H1 (cell line): ENCODE results near the gene TEX11. TPM values are rescaled to one million over a fixed set of nuclear protein-coding genes. Genes with fewer than 3 reads are reported as not detected.

Source experiments
- CTCF ChIA-PET: fragments of 300-600 bp; sonication (Branson Sonifier 250); formaldehyde crosslinking; loops from one replicate; lab custom pipeline; 2021; ENCODE audit not compliant: partially characterized antibody; lab: Charles Lee
- POLR2A ChIA-PET: fragments of 300-600 bp; sonication (Branson Sonifier 250); formaldehyde crosslinking; loops from one replicate; lab custom pipeline; 2021; ENCODE audit warnings: inconsistent platforms; ENCODE audit not compliant: partially characterized antibody; lab: Charles Lee
- DNase-seq, 2 experiments: peaks; one replicate each; pipeline versions ENCODE4 v3.0.0 to v3.0.0-alpha.2; 2010 to 2022; ENCODE audit warnings: low spot score in 2 of 2, low read depth in 1 of 2, mixed read lengths in 1 of 2
- FAIRE-seq: peaks from 2 replicates; lab custom pipeline; 2011; peaks lifted over from hg19 to GRCh38; lab: Jason Lieb, UNC
- H2AFZ ChIP-seq: 2 replicates; pipeline ENCODE4 v1.8.1; 2012; ENCODE audit warnings: low read length, inconsistent platforms
- H2AK5ac ChIP-seq: 2 replicates; pipeline ENCODE4 v1.6.1; 2013; ENCODE audit warnings: low read depth, low read length
- H2BK120ac ChIP-seq: replicated peaks from 2 replicates; pipeline ENCODE3; 2013; ENCODE audit warnings: low read depth, low read length, inconsistent platforms
- H2BK12ac ChIP-seq: 2 replicates; pipeline ENCODE4 v1.6.1; 2013; ENCODE audit warnings: low read depth, low read length
- H2BK15ac ChIP-seq: 2 replicates; pipeline ENCODE4 v1.6.1; 2013; ENCODE audit warnings: low read length
- H2BK20ac ChIP-seq: 2 replicates; pipeline ENCODE4 v1.6.1; 2013; ENCODE audit warnings: low read length
- H2BK5ac ChIP-seq: 2 replicates; pipeline ENCODE4 v1.6.1; 2013; ENCODE audit warnings: low read depth, low read length
- H3K14ac ChIP-seq: 2 replicates; pipeline ENCODE4 v1.6.1; 2013; ENCODE audit warnings: inconsistent platforms; ENCODE audit not compliant: insufficient read length
- H3K18ac ChIP-seq: 2 replicates; pipeline ENCODE4 v1.6.1; 2013; ENCODE audit warnings: low read length; ENCODE audit errors: extremely low read depth
- H3K23ac ChIP-seq: 2 replicates; pipeline ENCODE4 v1.6.1; 2013; ENCODE audit warnings: inconsistent platforms; ENCODE audit not compliant: insufficient read length
- H3K23me2 ChIP-seq: 2 replicates; pipeline ENCODE4 v1.6.1; 2013; ENCODE audit warnings: low read depth, low read length
- H3K27ac ChIP-seq: 2 replicates; pipeline ENCODE4 v1.6.1; 2011; ENCODE audit warnings: low read depth, low read length, inconsistent platforms
- H3K27me3 ChIP-seq, 4 experiments: replicated peaks in 1 of 4; 1 replicate in 1 of 4; 2 replicates in 3 of 4; pipeline versions ENCODE4 v1.6.1 to v1.8.1; 2011 to 2013; ENCODE audit warnings: low read length in 3 of 4, mild to moderate bottlenecking in 3 of 4, inconsistent platforms in 2 of 4, mixed read lengths in 2 of 4, moderate library complexity in 1 of 4; ENCODE audit not compliant: control insufficient read depth in 3 of 4, insufficient read depth in 3 of 4; ENCODE audit errors: extremely low read depth in 1 of 4
- H3K36me3 ChIP-seq, 4 experiments: 2 replicates each; pipeline versions ENCODE4 v1.6.1 to v1.8.1; 2011 to 2013; ENCODE audit warnings: mild to moderate bottlenecking in 4 of 4, low read length in 3 of 4, moderate library complexity in 2 of 4, control low read depth in 1 of 4, inconsistent platforms in 1 of 4; ENCODE audit not compliant: insufficient read depth in 4 of 4, control insufficient read depth in 2 of 4
- H3K4ac ChIP-seq: replicated peaks from 2 replicates; pipeline ENCODE3; 2013; ENCODE audit warnings: low read length, low read depth, mixed read lengths, inconsistent platforms; ENCODE audit not compliant: insufficient read length
- H3K4me1 ChIP-seq, 4 experiments: replicated peaks in 1 of 4; 1 replicate in 1 of 4; 2 replicates in 3 of 4; pipeline versions ENCODE4 v1.6.1 to v1.8.1; 2011 to 2013; ENCODE audit warnings: low read length in 3 of 4, inconsistent platforms in 2 of 4, mixed read lengths in 1 of 4; ENCODE audit not compliant: insufficient read depth in 4 of 4, control insufficient read depth in 3 of 4
- H3K4me2 ChIP-seq, 2 experiments: 2 replicates each; pipeline versions ENCODE4 v1.6.1 to v1.8.1; 2011 to 2013; ENCODE audit warnings: low read depth in 2 of 2, low read length in 2 of 2, control low read depth in 1 of 2, inconsistent platforms in 1 of 2, mild to moderate bottlenecking in 1 of 2; ENCODE audit not compliant: insufficient read depth in 1 of 2
- H3K4me3 ChIP-seq, 4 experiments: fragments of 200-600, 300-600 bp in 1 of 4; sonication (generic), shearing (Covaris generic), sonication (Bioruptor Twin) in 1 of 4; 2 replicates each; pipeline versions ENCODE4 v1.5.1 to v1.8.1; 2011 to 2016; ENCODE audit warnings: low read length in 4 of 4, low read depth in 3 of 4, control low read depth in 2 of 4, inconsistent platforms in 2 of 4, mild to moderate bottlenecking in 2 of 4, mixed read lengths in 1 of 4, moderate library complexity in 1 of 4; ENCODE audit not compliant: insufficient read depth in 2 of 4; ENCODE audit errors: extremely low read depth in 1 of 4
- H3K56ac ChIP-seq: replicated peaks from 2 replicates; pipeline ENCODE3; 2013; ENCODE audit warnings: low read depth, mild to moderate bottlenecking, mixed read lengths, low read length, inconsistent platforms; ENCODE audit not compliant: insufficient read length
- H3K79me1 ChIP-seq: 2 replicates; pipeline ENCODE4 v1.6.1; 2013; ENCODE audit warnings: low read depth, low read length, control low read depth
- H3K79me2 ChIP-seq, 2 experiments: 2 replicates each; pipeline versions ENCODE4 v1.6.1 to v1.8.1; 2012 to 2013; ENCODE audit warnings: low read length in 2 of 2, mild to moderate bottlenecking in 2 of 2, inconsistent platforms in 1 of 2; ENCODE audit not compliant: insufficient read depth in 2 of 2, control insufficient read depth in 1 of 2
- H3K9ac ChIP-seq, 4 experiments: replicated peaks in 1 of 4; 1 replicate in 1 of 4; 2 replicates in 3 of 4; pipeline versions ENCODE4 v1.6.1 to v1.8.1; 2011 to 2013; ENCODE audit warnings: low read depth in 3 of 4, low read length in 3 of 4, control low read depth in 2 of 4, mild to moderate bottlenecking in 2 of 4, moderate library complexity in 2 of 4, inconsistent platforms in 1 of 4; ENCODE audit errors: extremely low read depth in 1 of 4
- H3K9me3 ChIP-seq, 2 experiments: 2 replicates each; pipeline versions ENCODE4 v1.6.1 to v1.8.1; 2012 to 2013; ENCODE audit warnings: mild to moderate bottlenecking in 2 of 2, moderate library complexity in 2 of 2, control low read depth in 1 of 2, inconsistent platforms in 1 of 2, low read depth in 1 of 2, low read length in 1 of 2, mixed read lengths in 1 of 2; ENCODE audit not compliant: insufficient read depth in 2 of 2
- H4K20me1 ChIP-seq, 2 experiments: replicated peaks in 1 of 2; 2 replicates each; pipeline versions ENCODE3 to v1.8.1; 2011 to 2013; ENCODE audit warnings: inconsistent platforms in 2 of 2, low read length in 2 of 2, mild to moderate bottlenecking in 1 of 2; ENCODE audit not compliant: insufficient read depth in 2 of 2, control insufficient read depth in 1 of 2
- H4K5ac ChIP-seq: 2 replicates; pipeline ENCODE4 v1.6.1; 2013; ENCODE audit warnings: low read length, low read depth, mixed read lengths, inconsistent platforms; ENCODE audit not compliant: insufficient read length
- H4K8ac ChIP-seq: 2 replicates; pipeline ENCODE4 v1.8.0; 2013; ENCODE audit warnings: mild to moderate bottlenecking, moderate library complexity, low read length, inconsistent platforms; ENCODE audit not compliant: insufficient read depth; ENCODE audit errors: extremely low read depth
- H4K91ac ChIP-seq: replicated peaks from 2 replicates; pipeline ENCODE3; 2013; ENCODE audit warnings: low read length, mixed read lengths, inconsistent platforms; ENCODE audit not compliant: insufficient read length
- RAD21 ChIP-seq, 2 experiments: IDR thresholded peaks in 1 of 2; conservative IDR thresholded peaks in 1 of 2; 2 replicates each; pipeline ENCODE4 v1.6.1; 2011; ENCODE audit warnings: low read depth in 2 of 2, low read length in 2 of 2, improper control_type of control experiment in 1 of 2, inconsistent platforms in 1 of 2, mild to moderate bottlenecking in 1 of 2, moderate library complexity in 1 of 2
- SIX5 ChIP-seq: IDR thresholded peaks from 2 replicates; pipeline ENCODE4 v1.6.1; 2011; ENCODE audit warnings: mild to moderate bottlenecking, low read depth, low read length
- polyA plus RNA-seq, 7 experiments: library from polyadenylated mRNA; depleted of rRNA in 3 of 7; stranded (reverse) in 5 of 7; unstranded in 2 of 7; fragments of >200 nt in 5 of 7; fragments of 200-250 nt in 2 of 7; gene quantifications; 1 replicate in 5 of 7; 2 replicates in 1 of 7; 4 replicates in 1 of 7; pipeline versions ENCODE4 v1.2.1 to v1.2.3, GENCODE V29; 2011 to 2013; ENCODE audit warnings: missing spikeins in 2 of 7, mixed read lengths in 2 of 7
- total RNA-seq: library from RNA; stranded (reverse); fragmentation: NEBNext Ultra II Directional; extraction: Animal tissue kit (Norgen Biotek cat#: 25700); gene quantifications from 2 replicates; pipeline ENCODE4 v1.2.1, GENCODE V29; 2021

The TEX11 gene
- total and polyA plus RNA-seq, 2 of the 8 experiments (the other 6 are each of a cell fraction or from before 2014, with no cell fraction given) = 0.11 to 0.74 TPM

DNA sequence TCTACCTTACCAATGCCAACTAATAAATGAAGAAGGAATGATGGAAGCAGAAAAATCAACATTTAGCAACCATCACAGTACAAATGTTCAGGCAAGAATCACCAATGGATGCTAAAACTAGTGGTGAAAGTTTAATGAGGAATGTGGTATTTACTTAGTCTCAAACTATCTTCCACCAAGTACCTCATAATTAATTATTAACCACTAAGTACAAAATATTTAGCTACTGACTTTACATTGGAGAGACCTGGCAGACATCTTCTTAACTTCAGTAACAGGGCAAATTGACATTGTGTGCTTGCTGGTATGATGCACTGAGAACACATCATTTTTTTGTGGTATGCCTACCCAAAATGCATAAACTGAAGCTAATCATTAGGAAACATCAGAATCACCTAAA is 381.5 kb downstream of the TEX11 start:
- Histone ChIP-seq H2BK15ac (no peak overlapping the region), H4K5ac (no peak overlapping the region), H4K20me1 (no peaks in the 10 kb centered on the region), H2BK120ac (no peak overlapping the region), H3K23ac (no peak overlapping the region), H3K79me1 (no peaks in the 10 kb centered on the region), H3K4ac (no peak overlapping the region), H2AFZ (no peak overlapping the region), H4K8ac (no peak overlapping the region), H2BK20ac (no peak overlapping the region), H3K4me1 (no peaks in the 10 kb centered on the region), H4K91ac (no peak overlapping the region), H3K79me2 (no peaks in the 10 kb centered on the region), H3K18ac (no peak overlapping the region), H3K56ac (no peak overlapping the region), H3K27me3 (no peaks in the 10 kb centered on the region), H3K4me2 (no peak overlapping the region), H3K14ac (no peak overlapping the region), H3K23me2 (no peaks in the 10 kb centered on the region), H3K9me3 (no peaks in the 10 kb centered on the region), H2BK5ac (no peak overlapping the region), H2BK12ac (no peak overlapping the region), H3K27ac (no peak overlapping the region), H3K36me3 (no peaks in the 10 kb centered on the region), H3K4me3 (no peak overlapping the region), H2AK5ac (no peak overlapping the region), H3K9ac (no peak overlapping the region)
- CTCF ChIA-PET = interaction anchor here (1.1 kb wide), 1 partner anchor 27 kb away, joined by 3 read pairs; no protein-coding TSS in a partner anchor
- POLR2A ChIA-PET = no interaction called here
- DNase-seq (no peak), FAIRE-seq (no peak)
- TF ChIP-seq SIX5 (no peak), RAD21 (IDR thresholded peaks at IDR 0.05 in 1 of 2, conservative IDR thresholded peaks at IDR 0.05 in 1 of 2; ENCODE audit: low read depth in 2 of 2, low read length in 2 of 2) (no peak)
